ENCODE results near the gene LMX1B. TPM values are rescaled to one million over a fixed set of nuclear protein-coding genes. Genes with fewer than 3 reads are reported as not detected.

Gene LMX1B
- polyA plus RNA-seq, 2 donors: 0.01 to 0.02 TPM

DNA sequence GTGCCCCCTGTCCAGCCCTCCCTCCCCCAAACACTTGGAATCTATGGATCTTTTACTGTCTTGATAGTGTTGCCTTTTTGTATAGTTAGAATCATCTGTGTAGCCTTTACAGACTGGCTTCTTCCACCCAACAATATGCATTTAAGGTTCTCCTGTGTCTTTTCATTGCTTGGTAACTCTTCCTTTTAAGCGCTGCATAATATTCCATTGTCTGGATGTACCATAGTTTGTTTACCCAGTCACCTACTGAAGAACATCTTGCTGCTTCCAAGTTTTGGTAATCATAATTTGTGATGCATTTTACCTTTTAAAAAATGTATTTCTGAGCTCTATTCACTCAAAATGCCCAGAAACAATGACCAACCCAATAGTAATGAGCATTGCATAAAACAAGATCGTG, 17.7 kb upstream of the LMX1B start:
- no peaks in the 10 kb centered on the region for H3K9me3 ChIP-seq (ENCODE audit: control insufficient read depth in 2 of 2, insufficient read depth in 1 of 2, low read depth in 1 of 2, low read length in 1 of 2)
- no peak overlapping the region for H3K27ac ChIP-seq (ENCODE audit: low read depth in 2 of 2, low read length in 1 of 2)
- WGBS, 2 donors: 91 to 93% methylated on average over 2 of the region's 2 CpGs
- H3K27me3 ChIP-seq (ENCODE audit: control insufficient read depth in 1 of 2, insufficient read depth in 2 of 2, low read length in 2 of 2): no peaks in the 10 kb centered on the region
- no peaks in the 10 kb centered on the region for H3K36me3 ChIP-seq (ENCODE audit: control insufficient read depth in 2 of 2, insufficient read depth in 2 of 2, low read length in 1 of 2)
- no peak overlapping the region for H3K4me3 ChIP-seq (ENCODE audit: low read depth in 1 of 2, low read length in 2 of 2)
- H3K4me1 ChIP-seq (ENCODE audit: control insufficient read depth in 2 of 2, insufficient read depth in 2 of 2, low read length in 1 of 2): no peaks in the 10 kb centered on the region

DNA sequence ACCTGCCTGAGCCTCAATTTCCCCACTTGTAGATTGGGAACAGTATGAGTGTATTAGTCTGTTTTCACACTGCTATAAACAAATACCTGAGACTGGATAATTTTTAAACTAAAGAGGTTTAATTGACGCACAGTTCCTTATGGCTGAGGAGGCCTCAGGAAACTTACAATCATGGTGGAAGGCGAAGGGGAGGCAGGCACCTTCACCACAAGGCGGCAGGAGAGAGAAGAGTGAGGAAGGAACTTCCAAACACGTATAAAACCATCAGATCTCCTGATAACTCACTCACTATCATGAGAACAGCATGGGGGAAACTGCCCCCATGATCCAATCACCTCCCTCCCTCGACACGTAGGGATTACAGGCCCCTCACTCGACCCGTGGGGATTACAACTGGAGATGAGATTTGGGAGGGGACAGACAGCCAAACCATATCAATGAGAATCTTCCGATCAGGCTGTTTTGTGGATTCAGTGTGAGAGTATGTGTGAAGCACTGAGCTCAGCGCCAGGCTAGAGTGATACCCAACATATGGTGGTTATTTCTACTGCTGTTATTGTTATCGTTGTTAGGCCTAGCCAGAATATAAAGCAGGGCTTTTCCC, 14.6 kb upstream of the LMX1B start:
- H3K36me3 ChIP-seq (ENCODE audit: control insufficient read depth in 2 of 2, insufficient read depth in 2 of 2, low read length in 1 of 2): no peaks in the 10 kb centered on the region
- 52 to 56% methylated on average over 11 of the region's 11 CpGs for WGBS, 2 donors
- H3K27me3 ChIP-seq (ENCODE audit: control insufficient read depth in 1 of 2, insufficient read depth in 2 of 2, low read length in 2 of 2): no peaks in the 10 kb centered on the region
- no peak overlapping the region for H3K27ac ChIP-seq (ENCODE audit: low read depth in 2 of 2, low read length in 1 of 2)
- H3K4me1 ChIP-seq (ENCODE audit: control insufficient read depth in 2 of 2, insufficient read depth in 2 of 2, low read length in 1 of 2): no peaks in the 10 kb centered on the region
- H3K9me3 ChIP-seq (ENCODE audit: control insufficient read depth in 2 of 2, insufficient read depth in 1 of 2, low read depth in 1 of 2, low read length in 1 of 2): no peaks in the 10 kb centered on the region
- no peak overlapping the region for H3K4me3 ChIP-seq (ENCODE audit: low read depth in 1 of 2, low read length in 2 of 2)

DNA sequence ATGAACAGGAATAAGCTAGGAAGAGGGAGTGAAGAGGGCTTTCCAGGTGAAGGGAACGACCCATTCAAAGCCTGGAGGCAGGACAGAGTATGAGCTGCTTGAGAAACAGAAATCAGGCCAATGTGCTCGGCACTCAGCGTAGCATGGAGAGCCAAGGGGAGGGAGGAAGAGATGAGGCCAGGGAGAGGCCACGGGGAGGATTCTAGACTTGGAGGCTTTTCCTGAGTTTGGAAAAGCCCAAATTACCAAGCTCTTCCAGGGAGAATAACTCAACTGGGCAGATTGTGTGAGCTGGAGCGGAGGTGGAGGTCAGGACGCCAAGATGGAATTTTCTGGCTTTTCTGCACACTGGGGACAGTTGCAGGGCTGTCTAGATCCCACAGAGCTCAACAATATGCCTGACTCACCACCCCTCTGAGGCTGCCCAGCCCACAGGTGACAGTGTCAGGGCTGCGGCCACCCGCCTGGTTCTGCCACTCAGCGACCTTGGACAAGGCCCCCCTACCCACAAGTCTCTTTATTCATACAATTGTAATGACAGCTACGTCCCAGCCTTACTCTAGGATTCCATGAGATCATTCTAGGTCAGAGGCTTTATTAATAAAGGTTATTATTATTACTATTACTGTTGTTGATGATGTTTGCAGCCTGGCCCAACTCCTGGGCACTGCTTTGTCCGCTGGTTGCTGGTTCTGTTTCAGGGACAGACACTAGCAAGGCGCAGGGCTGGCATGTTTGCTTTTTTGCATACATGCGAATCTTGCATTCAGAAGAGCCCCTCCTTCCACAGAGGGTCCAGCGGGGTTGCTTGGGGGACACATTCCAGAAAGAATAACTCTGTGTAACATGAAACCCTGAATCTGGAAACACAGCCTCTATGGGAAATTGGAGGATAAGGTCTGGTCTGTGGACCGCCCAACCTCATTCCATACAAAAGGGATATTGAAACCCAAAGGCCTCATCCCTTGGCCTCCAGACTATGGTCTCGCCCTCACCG, 9.4 kb upstream of the LMX1B start:
- H3K9me3 ChIP-seq (ENCODE audit: control insufficient read depth in 2 of 2, insufficient read depth in 1 of 2, low read depth in 1 of 2, low read length in 1 of 2): no peaks in the 10 kb centered on the region
- H3K27ac ChIP-seq (ENCODE audit: low read depth in 2 of 2, low read length in 1 of 2): no peak overlapping the region
- H3K36me3 ChIP-seq (ENCODE audit: control insufficient read depth in 2 of 2, insufficient read depth in 2 of 2, low read length in 1 of 2): no peaks in the 10 kb centered on the region
- no peaks in the 10 kb centered on the region for H3K4me1 ChIP-seq (ENCODE audit: control insufficient read depth in 2 of 2, insufficient read depth in 2 of 2, low read length in 1 of 2)
- WGBS, 2 donors: 80 to 81% methylated on average over 17 of the region's 17 CpGs
- no peak overlapping the region for H3K4me3 ChIP-seq (ENCODE audit: low read depth in 1 of 2, low read length in 2 of 2)
- peaks cover 2% of the 10 kb centered on the region in 2 donors for H3K27me3 ChIP-seq (ENCODE audit: control insufficient read depth in 1 of 2, insufficient read depth in 2 of 2, low read length in 2 of 2)

DNA sequence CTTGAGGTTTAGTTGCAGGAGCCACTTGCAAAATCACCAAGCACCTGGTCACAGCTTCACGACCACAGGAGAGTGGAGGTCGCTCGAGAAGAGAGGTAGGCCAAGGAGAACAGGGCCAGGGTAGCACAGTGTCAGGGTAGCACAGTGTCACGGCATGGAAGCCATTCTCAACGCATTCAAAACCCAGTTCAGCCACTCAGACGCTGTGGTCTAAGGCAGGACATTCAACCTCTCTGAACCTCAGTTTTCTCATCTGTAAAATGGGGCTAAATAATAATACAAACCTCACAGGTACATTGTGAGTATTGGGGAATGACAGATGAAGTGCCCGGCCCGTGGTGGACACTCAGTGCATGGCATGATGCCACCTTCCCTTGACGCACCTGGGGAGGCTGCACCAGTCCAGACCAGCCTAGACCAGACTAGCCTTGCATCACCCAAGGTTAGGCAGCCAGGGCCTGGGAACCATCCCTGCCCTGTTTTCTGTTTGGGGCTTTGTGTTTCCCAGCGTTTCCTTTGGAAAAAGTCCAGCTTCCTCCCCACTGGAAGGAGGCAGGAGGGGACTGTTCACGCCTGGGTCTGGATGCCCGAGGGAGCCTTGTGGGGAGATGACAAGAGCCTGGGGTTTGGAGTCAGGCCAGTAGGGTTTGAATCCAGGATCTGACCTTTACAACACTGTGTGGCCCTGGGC, 7.8 kb upstream of the LMX1B start:
- Histone ChIP-seq H3K9me3 (ENCODE audit: control insufficient read depth in 2 of 2, insufficient read depth in 1 of 2, low read depth in 1 of 2, low read length in 1 of 2) (no peaks in the 10 kb centered on the region), H3K36me3 (ENCODE audit: control insufficient read depth in 2 of 2, insufficient read depth in 2 of 2, low read length in 1 of 2) (no peaks in the 10 kb centered on the region), H3K4me1 (ENCODE audit: control insufficient read depth in 2 of 2, insufficient read depth in 2 of 2, low read length in 1 of 2) (peaks cover 0 to 4% of the 10 kb centered on the region in 2 donors), H3K27ac (ENCODE audit: low read depth in 2 of 2, low read length in 1 of 2) (no peak overlapping the region), H3K4me3 (ENCODE audit: low read depth in 1 of 2, low read length in 2 of 2) (no peak overlapping the region), H3K27me3 (ENCODE audit: control insufficient read depth in 1 of 2, insufficient read depth in 2 of 2, low read length in 2 of 2) (peaks cover 10 to 13% of the 10 kb centered on the region in 2 donors)
- 61 to 68% methylated on average over 12 of the region's 12 CpGs for WGBS, 2 donors

DNA sequence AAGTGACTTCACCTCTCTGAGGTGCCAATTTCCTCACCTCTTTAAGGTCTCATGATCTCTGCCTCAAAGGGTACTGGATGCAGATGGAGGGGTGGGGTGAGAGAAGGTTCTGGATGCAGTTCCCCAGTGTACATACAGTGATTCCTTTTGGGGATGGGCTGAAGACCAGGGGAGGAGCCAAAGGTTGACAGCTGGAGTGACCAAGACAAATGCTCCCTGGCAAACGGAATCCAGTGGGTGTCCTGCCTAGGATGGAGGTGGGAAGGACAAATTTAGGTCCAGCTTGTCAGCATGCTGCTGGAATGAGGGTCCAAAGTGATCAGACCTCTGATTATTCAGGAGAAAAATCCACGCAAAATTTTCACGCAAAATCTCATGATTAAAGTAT, 7.3 kb upstream of the LMX1B start:
- 53 to 59% methylated on average over 3 of the region's 3 CpGs for WGBS, 2 donors
- Histone ChIP-seq H3K4me1 (ENCODE audit: control insufficient read depth in 2 of 2, insufficient read depth in 2 of 2, low read length in 1 of 2) (peaks cover 0 to 9% of the 10 kb centered on the region in 2 donors), H3K9me3 (ENCODE audit: control insufficient read depth in 2 of 2, insufficient read depth in 1 of 2, low read depth in 1 of 2, low read length in 1 of 2) (no peaks in the 10 kb centered on the region), H3K4me3 (ENCODE audit: low read depth in 1 of 2, low read length in 2 of 2) (no peak overlapping the region), H3K36me3 (ENCODE audit: control insufficient read depth in 2 of 2, insufficient read depth in 2 of 2, low read length in 1 of 2) (no peaks in the 10 kb centered on the region), H3K27ac (ENCODE audit: low read depth in 2 of 2, low read length in 1 of 2) (no peak overlapping the region), H3K27me3 (ENCODE audit: control insufficient read depth in 1 of 2, insufficient read depth in 2 of 2, low read length in 2 of 2) (peaks cover 14 to 18% of the 10 kb centered on the region in 2 donors)

DNA sequence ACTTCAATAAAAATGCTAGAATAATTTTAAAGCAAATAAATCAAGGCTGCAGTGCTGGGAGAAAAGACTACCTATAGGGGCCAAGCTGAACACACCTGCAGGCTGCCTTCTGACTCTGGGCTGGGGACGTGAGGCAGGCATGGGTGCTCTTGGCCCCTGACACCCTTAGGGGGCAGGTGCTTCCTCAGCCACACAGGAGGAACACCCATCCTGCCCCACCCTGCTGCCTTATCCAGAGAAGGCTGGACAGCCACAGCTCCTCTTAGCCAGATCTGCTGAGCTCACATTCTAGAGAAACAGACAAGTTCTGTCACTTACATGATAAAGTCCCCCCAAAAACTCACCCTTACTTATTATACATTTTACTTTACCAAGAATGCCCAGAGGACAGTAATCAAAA, 6.6 kb upstream of the LMX1B start:
- H3K27ac ChIP-seq (ENCODE audit: low read depth in 2 of 2, low read length in 1 of 2): no peak overlapping the region
- WGBS, 2 donors: 38 to 50% methylated on average over 1 of the region's 1 CpG
- no peaks in the 10 kb centered on the region for H3K9me3 ChIP-seq (ENCODE audit: control insufficient read depth in 2 of 2, insufficient read depth in 1 of 2, low read depth in 1 of 2, low read length in 1 of 2)
- H3K36me3 ChIP-seq (ENCODE audit: control insufficient read depth in 2 of 2, insufficient read depth in 2 of 2, low read length in 1 of 2): no peaks in the 10 kb centered on the region
- peaks cover under 1 to 12% of the 10 kb centered on the region in 2 donors for H3K4me1 ChIP-seq (ENCODE audit: control insufficient read depth in 2 of 2, insufficient read depth in 2 of 2, low read length in 1 of 2)
- H3K4me3 ChIP-seq (ENCODE audit: low read depth in 1 of 2, low read length in 2 of 2): no peak overlapping the region
- H3K27me3 ChIP-seq (ENCODE audit: control insufficient read depth in 1 of 2, insufficient read depth in 2 of 2, low read length in 2 of 2): peaks cover 14 to 24% of the 10 kb centered on the region in 2 donors

DNA sequence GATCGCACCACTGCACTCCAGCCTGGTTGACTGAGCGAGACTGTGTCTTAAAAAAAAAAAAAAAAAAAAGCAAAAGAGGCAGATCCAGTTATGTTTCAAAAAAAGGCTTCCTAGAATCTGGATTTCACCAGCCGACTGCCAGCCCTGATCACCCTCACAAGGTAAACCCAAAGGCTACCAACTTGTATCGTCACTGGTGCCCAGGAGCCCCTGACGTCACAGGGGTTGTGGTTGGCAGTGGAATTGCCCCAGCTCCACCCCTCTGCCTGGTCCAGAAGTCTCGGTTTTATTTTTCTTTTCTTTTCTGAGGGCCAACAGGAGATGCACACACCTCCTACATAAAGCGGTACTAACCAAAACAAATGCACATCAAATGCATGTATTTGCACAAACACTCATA, 6.0 kb upstream of the LMX1B start:
- no peak overlapping the region for H3K4me3 ChIP-seq (ENCODE audit: low read depth in 1 of 2, low read length in 2 of 2)
- WGBS, 2 donors: 63 to 72% methylated on average over 7 of the region's 7 CpGs
- no peaks in the 10 kb centered on the region for H3K36me3 ChIP-seq (ENCODE audit: control insufficient read depth in 2 of 2, insufficient read depth in 2 of 2, low read length in 1 of 2)
- H3K4me1 ChIP-seq (ENCODE audit: control insufficient read depth in 2 of 2, insufficient read depth in 2 of 2, low read length in 1 of 2): peaks cover 6 to 15% of the 10 kb centered on the region in 2 donors
- H3K9me3 ChIP-seq (ENCODE audit: control insufficient read depth in 2 of 2, insufficient read depth in 1 of 2, low read depth in 1 of 2, low read length in 1 of 2): no peaks in the 10 kb centered on the region
- peaks cover 14 to 29% of the 10 kb centered on the region in 2 donors for H3K27me3 ChIP-seq (ENCODE audit: control insufficient read depth in 1 of 2, insufficient read depth in 2 of 2, low read length in 2 of 2)
- H3K27ac ChIP-seq (ENCODE audit: low read depth in 2 of 2, low read length in 1 of 2): no peak overlapping the region

DNA sequence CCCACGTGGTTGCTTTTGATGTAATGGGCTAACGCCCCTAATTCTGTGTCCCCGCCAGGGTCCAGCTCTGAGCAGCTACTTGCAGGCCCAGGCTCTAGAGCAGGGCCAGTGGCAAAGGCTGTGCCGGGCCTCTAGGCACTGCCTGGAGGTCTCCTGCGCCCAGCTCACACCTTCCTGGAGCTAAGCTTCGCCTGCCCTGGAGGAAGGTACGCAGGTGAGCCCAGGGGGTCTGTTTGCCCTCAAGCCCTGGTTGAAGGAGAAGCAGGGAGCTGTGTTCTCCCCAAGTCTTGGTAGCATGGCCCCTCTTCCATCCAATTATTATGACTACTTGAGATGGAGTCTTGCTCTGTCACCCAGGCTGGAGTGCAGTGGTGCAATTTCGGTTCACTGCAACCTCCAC, 5.2 kb upstream of the LMX1B start:
- Histone ChIP-seq H3K4me1 (ENCODE audit: control insufficient read depth in 2 of 2, insufficient read depth in 2 of 2, low read length in 1 of 2) (peaks cover 8 to 15% of the 10 kb centered on the region in 2 donors), H3K27me3 (ENCODE audit: control insufficient read depth in 1 of 2, insufficient read depth in 2 of 2, low read length in 2 of 2) (peaks cover 14 to 36% of the 10 kb centered on the region in 2 donors), H3K36me3 (ENCODE audit: control insufficient read depth in 2 of 2, insufficient read depth in 2 of 2, low read length in 1 of 2) (no peaks in the 10 kb centered on the region), H3K27ac (ENCODE audit: low read depth in 2 of 2, low read length in 1 of 2) (no peak overlapping the region), H3K9me3 (ENCODE audit: control insufficient read depth in 2 of 2, insufficient read depth in 1 of 2, low read depth in 1 of 2, low read length in 1 of 2) (no peaks in the 10 kb centered on the region), H3K4me3 (ENCODE audit: low read depth in 1 of 2, low read length in 2 of 2) (no peak overlapping the region)
- 83 to 87% methylated on average over 8 of the region's 8 CpGs for WGBS, 2 donors

DNA sequence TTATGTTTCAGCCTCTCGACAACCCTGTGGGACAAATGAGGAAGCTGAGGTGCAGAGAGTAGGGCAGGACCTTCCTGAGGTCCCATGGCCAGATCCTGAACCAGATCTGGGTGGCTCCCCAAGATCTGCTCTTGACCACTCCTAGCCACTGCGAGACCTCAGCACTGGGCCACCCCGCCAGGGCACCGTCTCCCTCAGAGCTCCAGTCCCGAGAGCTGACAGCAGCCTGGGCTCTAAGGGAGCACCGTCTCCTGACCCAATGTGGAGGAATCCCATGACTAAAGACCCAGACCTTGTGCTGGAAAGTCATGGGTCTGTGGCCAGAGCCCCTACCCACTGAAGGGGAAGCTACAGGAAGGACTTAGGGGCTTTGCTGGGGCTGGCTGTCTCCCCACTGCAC, 4.5 kb upstream of the LMX1B start:
- 86 to 93% methylated on average over 6 of the region's 6 CpGs for WGBS, 2 donors
- no peaks in the 10 kb centered on the region for H3K9me3 ChIP-seq (ENCODE audit: control insufficient read depth in 2 of 2, insufficient read depth in 1 of 2, low read depth in 1 of 2, low read length in 1 of 2)
- H3K27ac ChIP-seq (ENCODE audit: low read depth in 2 of 2, low read length in 1 of 2): no peak overlapping the region
- no peaks in the 10 kb centered on the region for H3K36me3 ChIP-seq (ENCODE audit: control insufficient read depth in 2 of 2, insufficient read depth in 2 of 2, low read length in 1 of 2)
- H3K4me1 ChIP-seq (ENCODE audit: control insufficient read depth in 2 of 2, insufficient read depth in 2 of 2, low read length in 1 of 2): peaks cover 9 to 15% of the 10 kb centered on the region in 2 donors
- H3K27me3 ChIP-seq (ENCODE audit: control insufficient read depth in 1 of 2, insufficient read depth in 2 of 2, low read length in 2 of 2): peaks cover 14 to 39% of the 10 kb centered on the region in 2 donors
- H3K4me3 ChIP-seq (ENCODE audit: low read depth in 1 of 2, low read length in 2 of 2): no peak overlapping the region

Data from esophagus (tissue), 2 donors.